Hepatocyte (in vitro differentiated cells): ENCODE results near the gene PKM. TPM values are rescaled to one million over a fixed set of nuclear protein-coding genes. Genes with fewer than 3 reads are reported as not detected.
A peak's percentile ranks its signal among the peaks of the same experiment; 100 is the strongest.

Experiments used
- DNase-seq: peaks from one replicate; pipeline ENCODE4 v3.0.0-alpha.2; 2016; ENCODE audit warnings: low spot score
- H2AFZ ChIP-seq: fragments of 200-600 bp; sonication (generic); 2 replicates; pipeline ENCODE4 v1.6.0; 2016; ENCODE audit warnings: antibody characterized with exemption, mild to moderate bottlenecking
- H3K27ac ChIP-seq: fragments of 200-600 bp; sonication (generic); 2 replicates; pipeline ENCODE4 v1.5.1; 2016; ENCODE audit warnings: mild to moderate bottlenecking
- H3K27me3 ChIP-seq: fragments of 200-600 bp; sonication (generic); 2 replicates; pipeline ENCODE4 v1.6.1; 2016
- H3K36me3 ChIP-seq: fragments of 200-600 bp; sonication (generic); replicated peaks from 2 replicates; pipeline ENCODE4 v1.5.1; 2016; ENCODE audit warnings: low read depth; ENCODE audit not compliant: insufficient read depth
- H3K4me1 ChIP-seq: fragments of 200-600 bp; sonication (generic); 2 replicates; pipeline ENCODE4 v1.5.1; 2016; ENCODE audit warnings: mild to moderate bottlenecking, moderate library complexity; ENCODE audit not compliant: insufficient read depth
- H3K4me2 ChIP-seq: fragments of 200-600 bp; sonication (generic); 2 replicates; pipeline ENCODE4 v1.6.0; 2016
- H3K4me3 ChIP-seq: fragments of 200-600 bp; sonication (generic); 2 replicates; pipeline ENCODE4 v1.5.1; 2016; ENCODE audit warnings: mild to moderate bottlenecking
- H3K79me2 ChIP-seq: fragments of 200-600 bp; sonication (generic); 2 replicates; pipeline ENCODE4 v1.6.0; 2017; ENCODE audit warnings: mild to moderate bottlenecking
- H3K9me2 ChIP-seq: fragments of 200-600 bp; sonication (generic); replicated peaks from 2 replicates; pipeline ENCODE4 v1.6.0; 2017; ENCODE audit warnings: mild to moderate bottlenecking; ENCODE audit not compliant: insufficient read depth
- H3K9me3 ChIP-seq: fragments of 200-600 bp; sonication (generic); 2 replicates; pipeline ENCODE4 v1.5.1; 2016; ENCODE audit warnings: low read depth, mild to moderate bottlenecking
- H4K20me1 ChIP-seq: fragments of 200-600 bp; sonication (generic); 2 replicates; pipeline ENCODE4 v1.6.0; 2016; ENCODE audit warnings: mild to moderate bottlenecking; ENCODE audit not compliant: insufficient read depth, poor library complexity, severe bottlenecking
- CTCF ChIP-seq: fragments of 200-600 bp; sonication (generic); IDR thresholded peaks from 2 replicates; pipeline ENCODE4 v1.5.1; 2016; ENCODE audit warnings: antibody characterized with exemption, mild to moderate bottlenecking; ENCODE audit not compliant: poor library complexity
- EZH2 ChIP-seq: fragments of 200-600 bp; sonication (generic); IDR thresholded peaks from 2 replicates; pipeline ENCODE4 v1.6.1; 2016; ENCODE audit warnings: antibody characterized with exemption, mild to moderate bottlenecking, borderline replicate concordance
- EZH2phosphoT487 ChIP-seq: fragments of 200-600 bp; sonication (generic); IDR thresholded peaks from one replicate; pipeline ENCODE4 v1.6.1; 2018; ENCODE audit warnings: antibody characterized with exemption, mild to moderate bottlenecking, low read depth, moderate library complexity; ENCODE audit not compliant: unreplicated experiment, severe bottlenecking
- WGBS: methylation state at CpG from one replicate; pipeline ENCODE4 v1.1.6; 2016; ENCODE audit warnings: low lambda C conversion rate; ENCODE audit errors: missing lambda C conversion rate; 5-methylcytosine and 5-hydroxymethylcytosine counted together
- polyA plus RNA-seq: library from polyadenylated mRNA; unstranded; fragments of >200 nt; fragmentation: Nextera tagmentation; extraction: Ambion mirVana; gene quantifications from 2 replicates; pipeline ENCODE4 v1.2.1, GENCODE V29; 2016
- total RNA-seq: library from RNA; depleted of rRNA; stranded (reverse); fragments of >200 nt; gene quantifications from 2 replicates; pipeline ENCODE4 v1.2.3, GENCODE V29; 2014

PKM gene
- total and polyA plus RNA-seq, 2 experiments from 2014 or later = 314 to 376 TPM

- peaks cover 13% of the 10 kb centered on the region for H3K79me2 ChIP-seq
- H3K4me1 ChIP-seq = peaks cover 20% of the 10 kb centered on the region
- H3K27ac ChIP-seq = no peak overlapping the region
- H3K27me3 ChIP-seq = no peaks in the 10 kb centered on the region
- no peaks in the 10 kb centered on the region for H4K20me1 ChIP-seq
- no peak overlapping the region for H3K4me2 ChIP-seq
- no peaks in the 10 kb centered on the region for H3K9me2 ChIP-seq
- no peak overlapping the region for H2AFZ ChIP-seq
- no peak overlapping the region for H3K4me3 ChIP-seq
- WGBS = 98% methylated on average over 6 of the region's 6 CpGs
- TF ChIP-seq EZH2phosphoT487 (no peak), EZH2 (no peak), CTCF (no peak)
- no peaks in the 10 kb centered on the region for H3K36me3 ChIP-seq
- DNase-seq = no peak
- H3K9me3 ChIP-seq = no peaks in the 10 kb centered on the region
Measured at GRCh38 chr15:72233769-72234168, 2.8 kb upstream of the PKM start.

- WGBS = 11% methylated on average over 16 of the region's 16 CpGs
- Histone ChIP-seq H2AFZ (peak overlapping the region; percentile 79), H3K4me2 (peak overlapping the region; percentile 86)
Measured at GRCh38 chr15:72231833-72232478, 966 bp upstream of the PKM start.

GRCh38 chr15:72230197-72231065 lies 559 bp downstream of the PKM start:
- no peaks in the 10 kb centered on the region for H3K27me3 ChIP-seq
- no peaks in the 10 kb centered on the region for H3K36me3 ChIP-seq
- H3K9me3 ChIP-seq = no peaks in the 10 kb centered on the region
- DNase-seq = peak; percentile 94
- peaks cover 38% of the 10 kb centered on the region for H3K4me1 ChIP-seq
- no peak for TF ChIP-seq CTCF
- TF ChIP-seq EZH2 = no peak
- TF ChIP-seq EZH2phosphoT487 = no peak
- H3K4me2 ChIP-seq = peak overlapping the region; percentile 86
- H3K4me3 ChIP-seq = peak overlapping the region; percentile 76
- H3K27ac ChIP-seq = peak overlapping the region; percentile 95
- 0% methylated on average over 29 of the region's 79 CpGs for WGBS
- peaks cover 46% of the 10 kb centered on the region for H3K79me2 ChIP-seq
- H2AFZ ChIP-seq = peak overlapping the region; percentile 88
- H3K9me2 ChIP-seq = no peaks in the 10 kb centered on the region
- H4K20me1 ChIP-seq = peaks cover 7% of the 10 kb centered on the region

More at GRCh38 chr15:72231833-72232478, 966 bp upstream of the PKM start:
- DNase-seq = peak; percentile 68
- Histone ChIP-seq H3K4me3 (peak overlapping the region; percentile 76), H3K79me2 (peaks cover 31% of the 10 kb centered on the region), H3K9me3 (no peaks in the 10 kb centered on the region), H3K4me1 (peaks cover 29% of the 10 kb centered on the region), H3K36me3 (no peaks in the 10 kb centered on the region), H3K27ac (peak overlapping the region; percentile 95), H3K9me2 (no peaks in the 10 kb centered on the region), H3K27me3 (no peaks in the 10 kb centered on the region), H4K20me1 (no peaks in the 10 kb centered on the region)
- TF ChIP-seq CTCF = no peak
- no peak for TF ChIP-seq EZH2phosphoT487
- TF ChIP-seq EZH2 = no peak
